Bronchial epithelial cell (primary cell): ENCODE data around the gene ZRANB3. TPM values are rescaled to one million over a fixed set of nuclear protein-coding genes. Genes with fewer than 3 reads are reported as not detected.

Source experiments
- DNase-seq: peaks from one replicate; pipeline ENCODE4 v3.0.0-alpha.2; 2010; ENCODE audit warnings: low read depth
- FAIRE-seq: peaks from 2 replicates; lab custom pipeline; 2011; peaks lifted over from hg19 to GRCh38; lab: Jason Lieb, UNC
- H3K27me3 ChIP-seq: 2 replicates; pipeline ENCODE4 v1.5.1; 2011; ENCODE audit warnings: low read length; ENCODE audit not compliant: control insufficient read depth, insufficient read depth
- H3K36me3 ChIP-seq: 2 replicates; pipeline ENCODE4 v1.5.1; 2011; ENCODE audit warnings: low read length; ENCODE audit not compliant: control insufficient read depth, insufficient read depth
- H3K4me3 ChIP-seq: 2 replicates; pipeline ENCODE4 v1.5.1; 2011; ENCODE audit warnings: mild to moderate bottlenecking, low read depth, low read length, control low read depth
- CTCF ChIP-seq: IDR thresholded peaks from 2 replicates; pipeline ENCODE4 v1.5.1; 2011; ENCODE audit warnings: mild to moderate bottlenecking, moderate library complexity, low read length, control low read depth, inconsistent platforms; ENCODE audit not compliant: insufficient read depth, severe bottlenecking
- total RNA-seq: library from RNA; depleted of rRNA; stranded (reverse); fragments of >200 nt; gene quantifications from 2 replicates; pipeline ENCODE4 v1.2.1, GENCODE V29; 2014

ZRANB3 gene
- total RNA-seq, 1 donor from 2014 or later: 5.5 TPM

- Histone ChIP-seq H3K36me3 (no peaks in the 10 kb centered on the region), H3K4me3 (no peak overlapping the region)
Measured at GRCh38 chr2:135097532-135098231, 433.3 kb downstream of the ZRANB3 start.

GRCh38 chr2:135096665-135097446 lies 434.2 kb downstream of the ZRANB3 start:
- no peak for FAIRE-seq
- no peaks in the 10 kb centered on the region for H3K36me3 ChIP-seq
- no peak for TF ChIP-seq CTCF
- peak; percentile 36 for DNase-seq
- H3K27me3 ChIP-seq: no peaks in the 10 kb centered on the region
- H3K4me3 ChIP-seq: no peak overlapping the region

More at GRCh38 chr2:135097532-135098231, 433.3 kb downstream of the ZRANB3 start:
- H3K27me3 ChIP-seq: no peaks in the 10 kb centered on the region
- FAIRE-seq: no peak
- DNase-seq: no peak
- TF ChIP-seq CTCF: no peak

GRCh38 chr2:135095591-135095990 lies 435.4 kb downstream of the ZRANB3 start:
- H3K36me3 ChIP-seq: no peaks in the 10 kb centered on the region
- no peak for FAIRE-seq
- no peaks in the 10 kb centered on the region for H3K27me3 ChIP-seq
- TF ChIP-seq CTCF: no peak
- no peak overlapping the region for H3K4me3 ChIP-seq
- peak; percentile 81 for DNase-seq

DNA sequence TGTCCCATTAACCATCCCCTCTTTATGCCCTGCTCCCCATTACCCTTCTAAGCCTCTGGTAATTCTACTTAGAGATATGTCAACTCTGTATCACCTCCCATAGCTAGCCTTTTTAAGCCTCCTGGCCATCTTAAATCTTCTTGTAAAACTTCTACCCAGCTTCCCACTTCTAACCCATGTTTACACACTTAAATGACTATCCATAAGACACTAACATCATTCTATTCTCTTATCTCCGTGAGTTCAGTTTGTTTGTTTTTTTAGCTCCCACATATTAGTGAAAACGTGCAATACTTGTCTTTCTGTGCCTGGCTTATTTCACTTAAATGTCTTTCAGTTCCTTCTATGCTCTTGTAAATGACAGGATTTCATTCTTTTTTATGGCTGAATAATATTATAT lies 436.5 kb downstream of the ZRANB3 start:
- Histone ChIP-seq H3K36me3 (no peaks in the 10 kb centered on the region), H3K4me3 (no peak overlapping the region), H3K27me3 (no peaks in the 10 kb centered on the region)
- DNase-seq (no peak), FAIRE-seq (no peak)
- no peak for TF ChIP-seq CTCF

- H3K4me3 ChIP-seq: no peak overlapping the region
- no peaks in the 10 kb centered on the region for H3K27me3 ChIP-seq
- FAIRE-seq (no peak), DNase-seq (no peak)
- no peaks in the 10 kb centered on the region for H3K36me3 ChIP-seq
- TF ChIP-seq CTCF: no peak
Measured at GRCh38 chr2:135093670-135094330, 437.2 kb downstream of the ZRANB3 start.
